Brain microvascular endothelial cell (primary cell): ENCODE results near the gene ZBTB5.

Experiments
- DNase-seq: peaks from one replicate; pipeline ENCODE4 v3.0.0-alpha.2; 2020
- H3K27ac ChIP-seq: fragments of 250-450 bp; sonication (Bioruptor Pico); 2 replicates; pipeline ENCODE4 v1.5.1; 2020; ENCODE audit warnings: mild to moderate bottlenecking, moderate library complexity
- H3K27me3 ChIP-seq: fragments of 250-450 bp; sonication (Bioruptor Pico); replicated peaks from 2 replicates; pipeline ENCODE4 v1.5.1; 2020; ENCODE audit warnings: mild to moderate bottlenecking
- H3K36me3 ChIP-seq: fragments of 250-450 bp; sonication (Bioruptor Pico); replicated peaks from 2 replicates; pipeline ENCODE4 v1.5.1; 2020; ENCODE audit warnings: mild to moderate bottlenecking
- H3K4me3 ChIP-seq: 2 replicates; pipeline ENCODE4 v1.5.1; 2011; ENCODE audit warnings: low read depth, mild to moderate bottlenecking, control low read depth, low read length, moderate library complexity
- in situ Hi-C: cut with HindIII; loops from 2 replicates; pipeline ENCODE4 v1.10.0; 2017; ENCODE audit warnings: low sequenced_read_pairs, low pct_ligation_motif_present
- TF ChIP-seq, protein P1 (sequence below): IDR thresholded peaks from 2 replicates; pipeline ENCODE4 v1.5.1; 2011; ENCODE audit warnings: low read depth, mild to moderate bottlenecking, moderate library complexity, low read length, control low read depth, inconsistent platforms; ENCODE audit errors: missing control alignments

ZBTB5 gene

DNA sequence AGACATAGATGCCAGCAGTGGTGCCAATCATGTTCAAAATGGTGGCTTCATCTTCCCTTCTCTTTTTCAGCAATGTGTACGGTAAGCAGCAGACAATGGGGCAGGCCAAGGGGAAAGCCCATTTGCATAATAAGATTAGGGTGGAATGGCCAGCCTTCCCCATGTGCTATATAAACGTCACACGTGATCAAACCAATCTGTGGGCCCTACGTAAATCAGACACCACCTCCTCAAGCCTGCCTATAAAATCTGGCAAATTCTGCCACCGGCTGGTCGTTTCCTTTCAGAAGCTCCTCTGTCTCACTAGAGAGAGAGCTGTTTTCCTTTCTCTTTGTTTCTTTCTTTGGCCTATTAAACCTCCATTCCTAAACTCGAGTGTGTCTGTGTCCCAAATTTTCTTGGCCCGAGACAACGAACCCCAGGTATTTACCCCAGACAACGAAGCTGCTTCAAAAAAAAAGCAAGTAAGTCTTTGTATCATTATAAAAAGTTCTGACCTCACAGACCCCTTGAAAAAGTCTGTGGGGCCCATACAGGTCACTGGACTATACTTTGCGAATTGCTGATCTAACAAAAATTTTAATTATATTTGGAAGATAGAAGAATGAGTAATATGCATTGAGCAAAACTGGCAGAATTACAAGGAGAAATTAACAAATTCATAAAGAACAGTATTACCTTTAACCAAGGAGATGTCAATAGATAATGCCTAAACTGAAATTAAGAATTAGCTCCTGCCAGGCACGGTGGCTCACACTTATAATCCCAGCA is 15.2 kb downstream of the ZBTB5 start:
- H3K27ac ChIP-seq = no peak overlapping the region
- in situ Hi-C loops = no loop called here
- no peak for DNase-seq
- no peaks in the 10 kb centered on the region for H3K36me3 ChIP-seq
- no peak overlapping the region for H3K4me3 ChIP-seq
- TF ChIP-seq, protein P1, sequence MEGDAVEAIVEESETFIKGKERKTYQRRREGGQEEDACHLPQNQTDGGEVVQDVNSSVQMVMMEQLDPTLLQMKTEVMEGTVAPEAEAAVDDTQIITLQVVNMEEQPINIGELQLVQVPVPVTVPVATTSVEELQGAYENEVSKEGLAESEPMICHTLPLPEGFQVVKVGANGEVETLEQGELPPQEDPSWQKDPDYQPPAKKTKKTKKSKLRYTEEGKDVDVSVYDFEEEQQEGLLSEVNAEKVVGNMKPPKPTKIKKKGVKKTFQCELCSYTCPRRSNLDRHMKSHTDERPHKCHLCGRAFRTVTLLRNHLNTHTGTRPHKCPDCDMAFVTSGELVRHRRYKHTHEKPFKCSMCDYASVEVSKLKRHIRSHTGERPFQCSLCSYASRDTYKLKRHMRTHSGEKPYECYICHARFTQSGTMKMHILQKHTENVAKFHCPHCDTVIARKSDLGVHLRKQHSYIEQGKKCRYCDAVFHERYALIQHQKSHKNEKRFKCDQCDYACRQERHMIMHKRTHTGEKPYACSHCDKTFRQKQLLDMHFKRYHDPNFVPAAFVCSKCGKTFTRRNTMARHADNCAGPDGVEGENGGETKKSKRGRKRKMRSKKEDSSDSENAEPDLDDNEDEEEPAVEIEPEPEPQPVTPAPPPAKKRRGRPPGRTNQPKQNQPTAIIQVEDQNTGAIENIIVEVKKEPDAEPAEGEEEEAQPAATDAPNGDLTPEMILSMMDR = no peak
- no peaks in the 10 kb centered on the region for H3K27me3 ChIP-seq

DNA sequence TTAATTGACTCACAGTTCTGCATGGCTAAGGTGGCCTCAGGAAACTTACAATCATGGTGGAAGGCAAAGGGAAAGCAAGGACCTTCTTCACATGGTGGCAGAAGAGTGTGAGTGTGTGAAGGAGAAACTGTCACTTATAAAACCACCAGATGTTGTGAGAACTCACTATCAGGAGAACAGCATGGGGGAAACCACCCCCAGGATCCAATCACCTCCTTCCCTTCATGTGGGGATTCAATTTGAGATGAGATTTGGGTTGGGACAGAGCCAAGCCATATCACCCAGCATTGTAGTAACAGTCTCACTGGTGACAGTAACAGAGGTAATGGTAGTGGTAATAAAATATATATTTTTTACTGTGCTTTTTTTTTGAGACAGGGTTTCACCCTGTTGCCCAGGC is 18.1 kb downstream of the ZBTB5 start:
- Histone ChIP-seq H3K36me3 (peaks cover 6% of the 10 kb centered on the region), H3K4me3 (no peak overlapping the region), H3K27me3 (no peaks in the 10 kb centered on the region), H3K27ac (no peak overlapping the region)
- in situ Hi-C loops = no loop called here
- no peak for DNase-seq
- TF ChIP-seq, protein P1 = no peak

GRCh38 chr9:37446401-37446800 is 18.8 kb downstream of the ZBTB5 start:
- Histone ChIP-seq H3K4me3 (no peak overlapping the region), H3K36me3 (peaks cover 13% of the 10 kb centered on the region), H3K27ac (no peak overlapping the region), H3K27me3 (no peaks in the 10 kb centered on the region)
- no peak for DNase-seq
- in situ Hi-C loops = no loop called here
- TF ChIP-seq, protein P1 = no peak

DNA sequence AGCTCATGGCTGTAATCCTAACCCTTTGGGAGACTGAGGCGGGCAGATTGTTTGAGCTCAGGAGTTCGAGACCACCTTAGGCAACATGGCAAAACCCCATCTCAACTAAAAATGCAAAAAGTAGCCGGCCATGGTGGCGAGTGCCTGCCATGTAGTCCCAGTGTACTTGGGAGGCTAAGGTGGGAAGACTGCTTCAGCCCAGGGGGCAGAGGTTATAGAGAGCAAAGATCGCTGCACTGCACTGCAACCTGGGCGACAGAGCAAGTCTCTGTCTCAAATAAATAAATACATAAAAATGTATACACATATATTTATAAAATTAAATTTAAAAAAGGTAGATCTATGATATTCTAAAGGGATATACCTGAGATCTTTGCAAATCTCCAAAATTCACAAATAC is 19.4 kb downstream of the ZBTB5 start:
- in situ Hi-C loops = no loop called here
- H3K27ac ChIP-seq = no peak overlapping the region
- no peak overlapping the region for H3K4me3 ChIP-seq
- H3K36me3 ChIP-seq = peaks cover 19% of the 10 kb centered on the region
- DNase-seq = no peak
- TF ChIP-seq, protein P1 = no peak
- H3K27me3 ChIP-seq = no peaks in the 10 kb centered on the region

- H3K27ac ChIP-seq = no peak overlapping the region
- H3K36me3 ChIP-seq = peaks cover 27% of the 10 kb centered on the region
- H3K27me3 ChIP-seq = no peaks in the 10 kb centered on the region
- in situ Hi-C loops = no loop called here
- TF ChIP-seq, protein P1 = no peak
- no peak overlapping the region for H3K4me3 ChIP-seq
- no peak for DNase-seq
These were observed 20.4 kb downstream of the ZBTB5 start for GRCh38 chr9:37444890-37445289.

DNA sequence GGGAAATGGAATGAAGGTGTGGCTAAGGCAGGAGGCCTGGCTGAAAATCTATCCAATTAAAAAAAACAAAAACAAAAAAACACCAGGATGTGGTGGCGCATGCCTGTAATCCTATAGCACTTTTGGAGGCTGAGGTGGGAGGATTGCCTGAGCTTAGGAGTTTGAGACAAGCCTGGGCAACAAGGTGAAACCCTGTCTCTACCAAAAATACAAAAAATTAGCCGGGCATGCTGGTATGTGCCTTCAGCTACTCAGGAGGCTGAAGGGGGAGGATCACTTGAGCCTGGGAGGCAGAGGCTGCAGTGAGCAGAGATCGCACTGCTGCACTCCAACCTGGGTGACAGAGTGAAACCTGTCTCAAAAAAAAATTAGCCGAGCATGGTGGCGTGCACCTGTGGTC is 21.7 kb downstream of the ZBTB5 start:
- Histone ChIP-seq H3K36me3 (peaks cover 40% of the 10 kb centered on the region), H3K27ac (no peak overlapping the region), H3K27me3 (no peaks in the 10 kb centered on the region), H3K4me3 (no peak overlapping the region)
- TF ChIP-seq, protein P1 = no peak
- in situ Hi-C loops = no loop called here
- no peak for DNase-seq
